ENCODE measurements around the gene NOTUM.

The NOTUM gene

DNA sequence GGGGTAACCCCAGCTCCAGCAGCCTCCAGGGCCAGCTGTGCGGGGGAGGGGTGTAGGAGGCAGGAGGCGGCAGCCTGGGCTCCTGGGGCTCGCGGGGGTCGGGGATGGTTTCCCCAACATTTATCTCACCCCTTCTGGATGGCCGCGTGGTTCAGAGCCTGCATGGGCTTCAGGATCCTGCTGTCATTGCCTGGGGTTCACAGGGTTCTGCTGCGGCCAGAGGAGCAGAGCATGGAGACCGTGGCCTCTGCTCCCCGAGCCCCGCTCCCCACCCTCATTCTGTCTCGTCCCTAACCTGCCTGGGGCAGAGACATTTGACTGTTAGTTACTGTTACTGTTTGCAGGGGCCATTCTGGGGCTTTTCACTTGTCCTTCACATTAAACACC, 18.8 kb downstream of the NOTUM start:
- Histone ChIP-seq H3K27ac (ENCODE audit: low read length) (no peak overlapping the region), H3K4me3 (ENCODE audit: low read depth in 1 of 2, low read length in 2 of 2) (no peak overlapping the region), H3K9ac (ENCODE audit: low read depth, low read length) (no peak overlapping the region), H3K4me1 (ENCODE audit: insufficient read depth, low read length) (no peaks in the 10 kb centered on the region), H3K4me2 (ENCODE audit: insufficient read depth, low read length) (no peak overlapping the region), H3K79me2 (ENCODE audit: insufficient read depth, low read length) (no peaks in the 10 kb centered on the region), H4K20me1 (ENCODE audit: insufficient read depth, low read length) (no peaks in the 10 kb centered on the region), H2AFZ (ENCODE audit: low read depth, low read length) (no peak overlapping the region), H3K27me3 (ENCODE audit: insufficient read depth, low read length, poor library complexity) (no peaks in the 10 kb centered on the region), H3K9me3 (ENCODE audit: insufficient read depth, low read length, severe bottlenecking) (no peaks in the 10 kb centered on the region), H3K36me3 (ENCODE audit: insufficient read depth, low read length) (no peaks in the 10 kb centered on the region)
- DNase-seq (no peak), ATAC-seq (ENCODE audit: insufficient read depth, low read depth) (no peak)
- TF ChIP-seq, protein P1, sequence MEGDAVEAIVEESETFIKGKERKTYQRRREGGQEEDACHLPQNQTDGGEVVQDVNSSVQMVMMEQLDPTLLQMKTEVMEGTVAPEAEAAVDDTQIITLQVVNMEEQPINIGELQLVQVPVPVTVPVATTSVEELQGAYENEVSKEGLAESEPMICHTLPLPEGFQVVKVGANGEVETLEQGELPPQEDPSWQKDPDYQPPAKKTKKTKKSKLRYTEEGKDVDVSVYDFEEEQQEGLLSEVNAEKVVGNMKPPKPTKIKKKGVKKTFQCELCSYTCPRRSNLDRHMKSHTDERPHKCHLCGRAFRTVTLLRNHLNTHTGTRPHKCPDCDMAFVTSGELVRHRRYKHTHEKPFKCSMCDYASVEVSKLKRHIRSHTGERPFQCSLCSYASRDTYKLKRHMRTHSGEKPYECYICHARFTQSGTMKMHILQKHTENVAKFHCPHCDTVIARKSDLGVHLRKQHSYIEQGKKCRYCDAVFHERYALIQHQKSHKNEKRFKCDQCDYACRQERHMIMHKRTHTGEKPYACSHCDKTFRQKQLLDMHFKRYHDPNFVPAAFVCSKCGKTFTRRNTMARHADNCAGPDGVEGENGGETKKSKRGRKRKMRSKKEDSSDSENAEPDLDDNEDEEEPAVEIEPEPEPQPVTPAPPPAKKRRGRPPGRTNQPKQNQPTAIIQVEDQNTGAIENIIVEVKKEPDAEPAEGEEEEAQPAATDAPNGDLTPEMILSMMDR (IDR thresholded peaks at IDR 0.05; ENCODE audit: borderline replicate concordance, extremely low read depth, low read length, poor library complexity, severe bottlenecking), result no peak
- no peak for TF ChIP-seq EZH2 (IDR thresholded peaks at IDR 0.05; ENCODE audit: borderline replicate concordance, low read depth, low read length, severe bottlenecking)

DNA sequence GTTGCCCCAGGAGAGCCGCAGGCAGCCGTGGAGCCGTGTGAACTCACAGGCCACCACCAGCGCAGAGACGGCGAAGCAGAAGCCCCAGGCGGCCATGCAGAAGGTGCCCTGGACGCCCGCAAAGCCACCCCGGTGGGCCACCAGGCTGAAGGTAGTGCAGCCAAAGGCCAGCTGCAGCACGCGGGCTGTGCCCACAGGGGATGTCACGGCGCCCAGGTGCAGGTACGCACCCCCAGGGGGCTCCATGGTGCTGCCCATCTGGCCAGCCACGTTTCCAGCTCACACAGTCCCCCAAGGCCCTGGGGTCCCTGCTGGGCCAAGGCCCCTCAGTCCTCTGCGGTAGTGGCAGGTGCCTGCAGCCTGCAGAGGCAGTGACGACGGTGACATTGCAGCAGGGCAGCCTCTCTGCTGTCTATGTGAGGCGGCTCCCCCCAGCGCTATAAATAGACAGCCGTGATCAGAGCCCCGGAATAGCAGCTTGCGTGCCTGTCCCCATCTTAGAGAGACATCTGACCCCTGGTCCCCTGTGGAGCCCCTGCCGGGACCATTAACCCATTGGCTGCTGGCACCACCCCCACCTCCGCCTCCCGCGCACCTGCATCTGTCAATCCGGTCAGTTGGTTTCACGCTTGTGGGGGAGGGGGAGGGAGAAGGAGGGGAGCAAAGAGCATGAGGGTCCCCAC, 19.4 kb downstream of the NOTUM start:
- TF ChIP-seq EZH2 (IDR thresholded peaks at IDR 0.05; ENCODE audit: borderline replicate concordance, low read depth, low read length, severe bottlenecking), result no peak
- no peaks in the 10 kb centered on the region for H3K36me3 ChIP-seq (ENCODE audit: insufficient read depth, low read length)
- H4K20me1 ChIP-seq (ENCODE audit: insufficient read depth, low read length), result no peaks in the 10 kb centered on the region
- DNase-seq, result no peak
- no peak overlapping the region for H3K4me3 ChIP-seq (ENCODE audit: low read depth in 1 of 2, low read length in 2 of 2)
- no peaks in the 10 kb centered on the region for H3K79me2 ChIP-seq (ENCODE audit: insufficient read depth, low read length)
- ATAC-seq (ENCODE audit: insufficient read depth, low read depth), result no peak
- H3K27ac ChIP-seq (ENCODE audit: low read length), result no peak overlapping the region
- no peaks in the 10 kb centered on the region for H3K4me1 ChIP-seq (ENCODE audit: insufficient read depth, low read length)
- no peak overlapping the region for H3K4me2 ChIP-seq (ENCODE audit: insufficient read depth, low read length)
- H2AFZ ChIP-seq (ENCODE audit: low read depth, low read length), result no peak overlapping the region
- no peaks in the 10 kb centered on the region for H3K9me3 ChIP-seq (ENCODE audit: insufficient read depth, low read length, severe bottlenecking)
- no peak overlapping the region for H3K9ac ChIP-seq (ENCODE audit: low read depth, low read length)
- H3K27me3 ChIP-seq (ENCODE audit: insufficient read depth, low read length, poor library complexity), result no peaks in the 10 kb centered on the region

DNA sequence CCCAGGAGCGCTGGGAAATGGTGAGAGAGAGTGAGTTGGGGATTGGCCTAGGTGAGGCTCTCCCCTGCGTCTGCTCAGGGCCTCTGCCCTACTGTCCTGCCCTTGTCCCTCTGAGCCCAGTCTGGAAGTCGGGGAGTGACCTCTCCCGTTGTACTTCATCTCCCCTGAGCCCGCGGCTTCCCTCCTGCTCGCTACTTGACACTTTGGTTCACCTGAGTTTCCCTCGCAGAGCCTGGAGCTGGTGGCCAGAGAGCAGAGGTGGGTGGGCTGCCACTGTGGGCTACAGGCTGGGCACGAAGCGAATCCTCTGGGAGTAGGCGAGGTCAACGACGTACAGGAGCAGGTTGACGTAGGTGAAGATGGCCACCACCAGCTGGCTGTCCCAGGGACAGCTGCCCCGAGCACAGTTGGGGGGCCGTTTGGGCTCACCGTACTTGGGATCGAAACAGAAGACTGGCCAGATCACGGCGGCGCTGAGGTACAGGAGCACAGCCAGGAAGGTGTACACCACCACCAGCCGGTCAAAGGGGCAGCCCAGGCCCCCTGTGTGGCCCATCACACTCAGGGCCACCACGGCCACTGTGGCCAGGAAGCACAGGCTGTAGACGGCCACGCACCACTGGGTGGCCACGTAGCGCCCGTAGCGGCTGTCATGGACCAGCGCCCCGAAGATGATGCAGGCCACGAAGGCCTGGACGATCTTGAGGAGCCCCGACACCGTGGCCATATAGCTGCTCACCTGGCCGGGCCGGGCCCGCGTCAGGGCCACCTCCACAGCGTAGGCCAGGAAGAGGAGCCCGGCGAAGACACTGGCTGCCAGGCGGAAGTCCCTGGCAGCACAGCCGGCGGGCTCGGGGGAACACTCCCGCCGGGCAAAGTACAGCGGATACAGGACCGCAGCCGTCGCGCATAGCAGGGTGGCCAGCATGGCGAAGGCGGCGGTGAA, 20.2 kb downstream of the NOTUM start:
- DNase-seq (no peak), ATAC-seq (ENCODE audit: insufficient read depth, low read depth) (no peak; the same call in 2 of the 3 replicates)
- H3K27ac ChIP-seq (ENCODE audit: low read length), result no peak overlapping the region
- H2AFZ ChIP-seq (ENCODE audit: low read depth, low read length), result no peak overlapping the region
- no peak overlapping the region for H3K4me3 ChIP-seq (ENCODE audit: low read depth in 1 of 2, low read length in 2 of 2)
- H3K4me2 ChIP-seq (ENCODE audit: insufficient read depth, low read length), result no peak overlapping the region
- no peak overlapping the region for H3K9ac ChIP-seq (ENCODE audit: low read depth, low read length)
- no peaks in the 10 kb centered on the region for H3K27me3 ChIP-seq (ENCODE audit: insufficient read depth, low read length, poor library complexity)
- H3K36me3 ChIP-seq (ENCODE audit: insufficient read depth, low read length), result no peaks in the 10 kb centered on the region
- no peaks in the 10 kb centered on the region for H3K9me3 ChIP-seq (ENCODE audit: insufficient read depth, low read length, severe bottlenecking)
- no peaks in the 10 kb centered on the region for H3K4me1 ChIP-seq (ENCODE audit: insufficient read depth, low read length)
- H3K79me2 ChIP-seq (ENCODE audit: insufficient read depth, low read length), result no peaks in the 10 kb centered on the region
- H4K20me1 ChIP-seq (ENCODE audit: insufficient read depth, low read length), result no peaks in the 10 kb centered on the region
- TF ChIP-seq, protein P1 (IDR thresholded peaks at IDR 0.05; ENCODE audit: borderline replicate concordance, extremely low read depth, low read length, poor library complexity, severe bottlenecking), result no peak
- no peak for TF ChIP-seq EZH2 (IDR thresholded peaks at IDR 0.05; ENCODE audit: borderline replicate concordance, low read depth, low read length, severe bottlenecking)

DNA sequence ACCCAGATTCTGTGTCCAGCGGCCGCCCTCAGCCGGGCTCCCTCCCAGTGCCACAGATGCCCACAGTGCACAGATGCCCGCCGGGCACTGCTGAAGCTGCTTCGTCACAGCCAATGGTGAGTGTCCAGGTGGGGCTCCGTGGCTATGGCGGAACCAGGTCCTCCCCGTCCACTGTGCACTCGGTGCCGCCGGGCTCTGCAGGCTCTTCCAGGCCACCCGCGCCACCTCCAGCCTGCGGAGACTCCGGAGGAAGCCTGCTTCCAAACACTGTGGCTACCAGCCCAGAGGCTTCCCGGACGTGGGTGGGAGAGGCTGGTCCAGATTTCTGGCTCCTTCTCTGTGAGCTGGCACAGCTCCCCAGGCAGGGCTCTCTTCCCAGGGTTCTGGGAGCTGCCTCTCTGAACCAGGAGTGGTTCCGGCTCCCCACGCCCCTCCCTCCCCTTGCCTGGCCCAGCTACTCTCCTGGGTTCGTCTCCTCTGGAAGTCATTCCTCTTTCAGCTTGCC, 21.1 kb downstream of the NOTUM start:
- TF ChIP-seq, protein P1 (IDR thresholded peaks at IDR 0.05; ENCODE audit: borderline replicate concordance, extremely low read depth, low read length, poor library complexity, severe bottlenecking), result no peak
- TF ChIP-seq EZH2 (IDR thresholded peaks at IDR 0.05; ENCODE audit: borderline replicate concordance, low read depth, low read length, severe bottlenecking), result no peak
- DNase-seq (no peak), ATAC-seq (ENCODE audit: insufficient read depth, low read depth) (no peak)
- Histone ChIP-seq H3K4me2 (ENCODE audit: insufficient read depth, low read length) (no peak overlapping the region), H3K27me3 (ENCODE audit: insufficient read depth, low read length, poor library complexity) (no peaks in the 10 kb centered on the region), H3K27ac (ENCODE audit: low read length) (no peak overlapping the region), H4K20me1 (ENCODE audit: insufficient read depth, low read length) (no peaks in the 10 kb centered on the region), H3K9me3 (ENCODE audit: insufficient read depth, low read length, severe bottlenecking) (no peaks in the 10 kb centered on the region), H2AFZ (ENCODE audit: low read depth, low read length) (no peak overlapping the region), H3K4me3 (ENCODE audit: low read depth in 1 of 2, low read length in 2 of 2) (no peak overlapping the region), H3K9ac (ENCODE audit: low read depth, low read length) (no peak overlapping the region), H3K36me3 (ENCODE audit: insufficient read depth, low read length) (no peaks in the 10 kb centered on the region), H3K4me1 (ENCODE audit: insufficient read depth, low read length) (no peaks in the 10 kb centered on the region), H3K79me2 (ENCODE audit: insufficient read depth, low read length) (no peaks in the 10 kb centered on the region)

Measured in DND-41 (cell line).